A673 (cell line): ENCODE results near the gene MYO1D.

ENCODE experiments used
- EZH2 ChIP-seq: fragments of 200-600 bp; sonication (generic); IDR thresholded peaks from 2 replicates; pipeline ENCODE4 v1.6.1; 2017; ENCODE audit warnings: borderline replicate concordance, low read depth, mild to moderate bottlenecking, mixed read lengths, antibody characterized with exemption, low read length; ENCODE audit not compliant: poor library complexity, severe bottlenecking
- TF ChIP-seq, protein P1 (sequence below): fragments of 300-800, 200-600 bp; sonication (generic); conservative IDR thresholded peaks from 2 replicates; pipeline ENCODE4 v1.5.1; 2017; ENCODE audit warnings: low read depth, mild to moderate bottlenecking, antibody characterized with exemption, low read length, moderate library complexity, mixed read lengths

DNA sequence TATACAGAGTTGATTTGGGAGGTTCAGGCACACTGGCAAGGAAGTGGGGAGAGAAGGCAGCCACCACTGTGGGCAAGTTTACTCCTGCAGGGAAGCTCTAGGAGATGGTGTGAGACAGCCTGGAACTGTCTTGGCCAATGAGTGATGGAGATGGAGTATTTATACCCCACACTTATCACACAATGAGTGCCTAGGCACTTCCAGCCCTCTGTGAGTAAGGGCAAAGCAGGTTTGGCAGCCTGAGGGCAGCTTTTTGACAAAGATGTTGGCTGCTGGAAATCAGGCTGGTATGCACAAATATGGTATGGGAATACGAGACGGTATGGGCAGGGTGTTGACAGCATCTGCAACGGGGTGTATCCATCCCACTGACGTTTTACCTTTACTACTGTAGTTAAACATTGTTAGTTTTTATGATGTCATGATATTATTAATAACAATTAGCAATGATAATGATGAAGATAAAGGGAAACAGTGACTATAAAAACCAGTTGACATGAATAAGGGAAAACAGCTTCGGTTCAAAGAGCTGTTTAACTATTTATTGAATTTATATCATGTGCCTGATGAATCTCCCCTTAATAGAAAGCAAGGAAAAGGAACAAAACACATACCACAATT lies 240.2 kb downstream of the MYO1D start:
- TF ChIP-seq EZH2, result no peak
- TF ChIP-seq, protein P1, sequence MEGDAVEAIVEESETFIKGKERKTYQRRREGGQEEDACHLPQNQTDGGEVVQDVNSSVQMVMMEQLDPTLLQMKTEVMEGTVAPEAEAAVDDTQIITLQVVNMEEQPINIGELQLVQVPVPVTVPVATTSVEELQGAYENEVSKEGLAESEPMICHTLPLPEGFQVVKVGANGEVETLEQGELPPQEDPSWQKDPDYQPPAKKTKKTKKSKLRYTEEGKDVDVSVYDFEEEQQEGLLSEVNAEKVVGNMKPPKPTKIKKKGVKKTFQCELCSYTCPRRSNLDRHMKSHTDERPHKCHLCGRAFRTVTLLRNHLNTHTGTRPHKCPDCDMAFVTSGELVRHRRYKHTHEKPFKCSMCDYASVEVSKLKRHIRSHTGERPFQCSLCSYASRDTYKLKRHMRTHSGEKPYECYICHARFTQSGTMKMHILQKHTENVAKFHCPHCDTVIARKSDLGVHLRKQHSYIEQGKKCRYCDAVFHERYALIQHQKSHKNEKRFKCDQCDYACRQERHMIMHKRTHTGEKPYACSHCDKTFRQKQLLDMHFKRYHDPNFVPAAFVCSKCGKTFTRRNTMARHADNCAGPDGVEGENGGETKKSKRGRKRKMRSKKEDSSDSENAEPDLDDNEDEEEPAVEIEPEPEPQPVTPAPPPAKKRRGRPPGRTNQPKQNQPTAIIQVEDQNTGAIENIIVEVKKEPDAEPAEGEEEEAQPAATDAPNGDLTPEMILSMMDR, result no peak
